Loucy (cell line): ENCODE measurements around the gene GTPBP8.

ENCODE experiments used
- H2AFZ ChIP-seq: fragments of 200-600 bp; sonication (generic); 2 replicates; pipeline ENCODE4 v1.6.0; 2016; ENCODE audit warnings: antibody characterized with exemption, mild to moderate bottlenecking, low read length, moderate library complexity
- H3F3A ChIP-seq: fragments of 200-600 bp; 2 replicates; pipeline ENCODE4 v1.6.0; 2016; ENCODE audit warnings: antibody characterized with exemption, low read depth, mild to moderate bottlenecking
- H3K27me3 ChIP-seq: fragments of 200-600 bp; sonication (generic); 2 replicates; pipeline ENCODE4 v1.6.1; 2014; ENCODE audit warnings: low read length, mild to moderate bottlenecking; ENCODE audit not compliant: insufficient read depth, poor library complexity, severe bottlenecking
- H3K36me3 ChIP-seq: fragments of 200-600 bp; sonication (generic); 2 replicates; pipeline ENCODE4 v1.6.1; 2016; ENCODE audit warnings: low read length; ENCODE audit not compliant: insufficient read depth
- H3K4me1 ChIP-seq: fragments of 200-600 bp; sonication (generic); 2 replicates; pipeline ENCODE4 v1.5.1; 2014; ENCODE audit warnings: low read length, mild to moderate bottlenecking; ENCODE audit not compliant: insufficient read depth, poor library complexity, severe bottlenecking
- H3K4me2 ChIP-seq: fragments of 200-600 bp; sonication (generic); 2 replicates; pipeline ENCODE4 v1.6.0; 2014; ENCODE audit warnings: antibody characterized with exemption, low read length, low read depth, mild to moderate bottlenecking; ENCODE audit not compliant: poor library complexity, severe bottlenecking
- H3K4me3 ChIP-seq: fragments of 200-600 bp; sonication (generic); 2 replicates; pipeline ENCODE4 v1.5.1; 2014; ENCODE audit warnings: low read length, mild to moderate bottlenecking, mixed read lengths; ENCODE audit not compliant: poor library complexity, severe bottlenecking
- H3K79me2 ChIP-seq: fragments of 200-600 bp; sonication (generic); 2 replicates; pipeline ENCODE4 v1.6.1; 2014; ENCODE audit warnings: low read length; ENCODE audit not compliant: insufficient read depth
- H3K9ac ChIP-seq: fragments of 200-600 bp; sonication (generic); 2 replicates; pipeline ENCODE4 v1.6.0; 2014; ENCODE audit warnings: mild to moderate bottlenecking, low read depth, low read length, moderate library complexity; ENCODE audit not compliant: poor library complexity, severe bottlenecking
- H3K9me2 ChIP-seq: fragments of 200-600 bp; sonication (generic); replicated peaks from 2 replicates; pipeline ENCODE4 v1.6.1; 2016; ENCODE audit warnings: low read depth, low read length, mixed read lengths
- H3K9me3 ChIP-seq: fragments of 200-600 bp; sonication (generic); 2 replicates; pipeline ENCODE4 v1.6.1; 2014; ENCODE audit warnings: mild to moderate bottlenecking, antibody characterized with exemption, low read length, low read depth; ENCODE audit not compliant: insufficient read depth
- H4K20me1 ChIP-seq: fragments of 200-600 bp; sonication (generic); 2 replicates; pipeline ENCODE4 v1.6.0; 2014; ENCODE audit warnings: antibody characterized with exemption, low read length, mild to moderate bottlenecking; ENCODE audit not compliant: insufficient read depth, poor library complexity, severe bottlenecking
- EZH2phosphoT487 ChIP-seq: fragments of 200-600 bp; IDR thresholded peaks from 2 replicates; pipeline ENCODE4 v1.6.1; 2018; ENCODE audit warnings: antibody characterized with exemption, mild to moderate bottlenecking, moderate library complexity, borderline replicate concordance
- TF ChIP-seq, protein P1 (sequence below): fragments of 200-600 bp; sonication (generic); conservative IDR thresholded peaks from 2 replicates; pipeline ENCODE4 v1.5.1; 2014; ENCODE audit warnings: mild to moderate bottlenecking, antibody characterized with exemption, low read length

The GTPBP8 gene

GRCh38 chr3:113021471-113021870, 30.7 kb downstream of the GTPBP8 start:
- H3K4me3 ChIP-seq = no peak overlapping the region
- H3K9me2 ChIP-seq = no peaks in the 10 kb centered on the region
- no peak overlapping the region for H2AFZ ChIP-seq
- no peak overlapping the region for H3K9ac ChIP-seq
- H3K9me3 ChIP-seq = no peaks in the 10 kb centered on the region
- no peak overlapping the region for H3K4me2 ChIP-seq
- H3F3A ChIP-seq = no peaks in the 10 kb centered on the region
- TF ChIP-seq, protein P1, sequence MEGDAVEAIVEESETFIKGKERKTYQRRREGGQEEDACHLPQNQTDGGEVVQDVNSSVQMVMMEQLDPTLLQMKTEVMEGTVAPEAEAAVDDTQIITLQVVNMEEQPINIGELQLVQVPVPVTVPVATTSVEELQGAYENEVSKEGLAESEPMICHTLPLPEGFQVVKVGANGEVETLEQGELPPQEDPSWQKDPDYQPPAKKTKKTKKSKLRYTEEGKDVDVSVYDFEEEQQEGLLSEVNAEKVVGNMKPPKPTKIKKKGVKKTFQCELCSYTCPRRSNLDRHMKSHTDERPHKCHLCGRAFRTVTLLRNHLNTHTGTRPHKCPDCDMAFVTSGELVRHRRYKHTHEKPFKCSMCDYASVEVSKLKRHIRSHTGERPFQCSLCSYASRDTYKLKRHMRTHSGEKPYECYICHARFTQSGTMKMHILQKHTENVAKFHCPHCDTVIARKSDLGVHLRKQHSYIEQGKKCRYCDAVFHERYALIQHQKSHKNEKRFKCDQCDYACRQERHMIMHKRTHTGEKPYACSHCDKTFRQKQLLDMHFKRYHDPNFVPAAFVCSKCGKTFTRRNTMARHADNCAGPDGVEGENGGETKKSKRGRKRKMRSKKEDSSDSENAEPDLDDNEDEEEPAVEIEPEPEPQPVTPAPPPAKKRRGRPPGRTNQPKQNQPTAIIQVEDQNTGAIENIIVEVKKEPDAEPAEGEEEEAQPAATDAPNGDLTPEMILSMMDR = no peak
- TF ChIP-seq EZH2phosphoT487 = no peak
- no peaks in the 10 kb centered on the region for H3K27me3 ChIP-seq
- H3K36me3 ChIP-seq = no peaks in the 10 kb centered on the region
- peaks cover 15% of the 10 kb centered on the region for H4K20me1 ChIP-seq
- peaks cover 37% of the 10 kb centered on the region for H3K4me1 ChIP-seq
- H3K79me2 ChIP-seq = peaks cover 40% of the 10 kb centered on the region

- H3K36me3 ChIP-seq = no peaks in the 10 kb centered on the region
- no peaks in the 10 kb centered on the region for H3F3A ChIP-seq
- H3K4me2 ChIP-seq = no peak overlapping the region
- no peaks in the 10 kb centered on the region for H3K9me2 ChIP-seq
- no peaks in the 10 kb centered on the region for H4K20me1 ChIP-seq
- TF ChIP-seq EZH2phosphoT487 = no peak
- TF ChIP-seq, protein P1 = no peak
- no peaks in the 10 kb centered on the region for H3K79me2 ChIP-seq
- no peak overlapping the region for H3K4me3 ChIP-seq
- no peaks in the 10 kb centered on the region for H3K4me1 ChIP-seq
- no peak overlapping the region for H2AFZ ChIP-seq
- H3K27me3 ChIP-seq = no peaks in the 10 kb centered on the region
- no peaks in the 10 kb centered on the region for H3K9me3 ChIP-seq
- H3K9ac ChIP-seq = no peak overlapping the region
These were observed 43.2 kb downstream of the GTPBP8 start for GRCh38 chr3:113034011-113034410.

DNA sequence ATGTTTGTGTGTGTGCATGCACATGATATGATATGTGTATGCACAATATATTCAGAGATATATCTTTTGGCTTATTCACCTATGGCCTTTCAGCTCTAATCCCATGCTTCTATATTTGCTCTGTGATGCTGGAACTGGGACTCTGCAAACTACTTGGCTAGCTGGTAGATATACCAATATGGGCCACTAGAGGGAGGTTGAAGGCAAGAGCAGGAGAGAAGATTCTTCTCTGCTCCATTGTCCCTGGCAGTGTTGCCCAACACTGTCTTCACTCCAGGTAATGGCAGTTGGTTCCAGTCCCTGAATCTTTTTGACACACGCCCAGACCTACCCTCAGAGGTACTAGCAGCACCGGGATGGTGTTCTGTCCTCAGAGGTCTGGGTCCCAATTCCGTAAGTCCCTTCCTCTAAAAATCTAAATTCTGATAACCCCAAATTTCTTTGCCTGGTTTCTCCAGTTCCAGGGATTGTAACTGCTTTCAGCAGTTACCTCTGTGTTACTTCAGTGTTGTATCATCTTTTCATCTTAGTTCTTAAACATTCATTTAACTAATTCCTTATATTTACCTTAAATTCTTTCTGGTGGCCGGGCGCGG, 44.7 kb downstream of the GTPBP8 start:
- H3K79me2 ChIP-seq = no peaks in the 10 kb centered on the region
- no peaks in the 10 kb centered on the region for H3K4me1 ChIP-seq
- no peaks in the 10 kb centered on the region for H3K36me3 ChIP-seq
- H3K9me2 ChIP-seq = no peaks in the 10 kb centered on the region
- H2AFZ ChIP-seq = no peak overlapping the region
- no peaks in the 10 kb centered on the region for H4K20me1 ChIP-seq
- H3K9ac ChIP-seq = no peak overlapping the region
- H3K27me3 ChIP-seq = no peaks in the 10 kb centered on the region
- no peaks in the 10 kb centered on the region for H3K9me3 ChIP-seq
- no peaks in the 10 kb centered on the region for H3F3A ChIP-seq
- TF ChIP-seq, protein P1 = peak; percentile 81
- TF ChIP-seq EZH2phosphoT487 = no peak
- no peak overlapping the region for H3K4me3 ChIP-seq
- H3K4me2 ChIP-seq = no peak overlapping the region
